ENCODE measurements around the gene TBC1D4.
"Not testable (repeated sequence)": the region's sequence is repeated elsewhere in the genome, so short reads cannot be mapped to it uniquely, and the experiment has no call there.

The TBC1D4 gene

GRCh38 chr13:75264611-75265010 lies 217.4 kb downstream of the TBC1D4 start:
- DNase-seq (ENCODE audit: low read depth) = no peak

DNA sequence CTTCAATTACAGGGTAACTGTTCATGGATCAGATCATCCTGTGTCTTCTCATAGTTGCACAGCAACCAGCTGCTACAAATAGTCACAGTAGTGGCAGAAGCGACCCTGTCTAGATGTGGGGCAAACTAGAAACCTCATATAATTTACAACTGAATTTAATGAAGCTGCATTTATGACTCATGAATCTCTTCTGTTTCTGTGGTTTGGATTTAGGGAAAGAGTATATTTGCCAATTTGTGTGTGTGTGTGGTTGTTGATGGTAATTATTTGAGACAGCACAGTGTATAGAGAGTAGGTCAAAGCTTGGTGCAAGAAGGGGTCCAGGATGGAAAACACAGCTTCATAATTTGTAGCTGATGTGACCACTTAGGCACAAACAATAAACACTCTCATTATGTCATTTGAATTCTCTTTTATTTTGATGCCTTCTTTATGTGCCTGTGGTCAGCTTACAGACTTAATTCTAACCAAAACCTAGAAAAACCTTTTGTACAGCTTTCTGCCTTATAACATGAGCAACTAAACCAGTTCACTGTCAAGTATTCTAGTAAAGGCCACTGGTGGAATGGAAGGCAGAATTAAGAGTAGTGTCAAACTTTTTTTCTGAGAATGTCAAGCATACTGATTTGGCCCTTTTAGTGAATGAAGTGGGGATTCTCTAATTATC lies 218.1 kb downstream of the TBC1D4 start:
- DNase-seq (ENCODE audit: low read depth) = no peak

GRCh38 chr13:75258159-75258782 lies 223.7 kb downstream of the TBC1D4 start:
- peak; percentile 19 for DNase-seq (ENCODE audit: low read depth)

- DNase-seq (ENCODE audit: low read depth) = no peak
These were observed 225.0 kb downstream of the TBC1D4 start for GRCh38 chr13:75256922-75257321.

- no peak for DNase-seq (ENCODE audit: low read depth)
These were observed 226.3 kb downstream of the TBC1D4 start for GRCh38 chr13:75255653-75256052.

- no peak for DNase-seq (ENCODE audit: low read depth)
These were observed 226.8 kb downstream of the TBC1D4 start for GRCh38 chr13:75255147-75255546.

GRCh38 chr13:75251188-75251587 lies 230.8 kb downstream of the TBC1D4 start:
- DNase-seq (ENCODE audit: low read depth) = no peak

DNA sequence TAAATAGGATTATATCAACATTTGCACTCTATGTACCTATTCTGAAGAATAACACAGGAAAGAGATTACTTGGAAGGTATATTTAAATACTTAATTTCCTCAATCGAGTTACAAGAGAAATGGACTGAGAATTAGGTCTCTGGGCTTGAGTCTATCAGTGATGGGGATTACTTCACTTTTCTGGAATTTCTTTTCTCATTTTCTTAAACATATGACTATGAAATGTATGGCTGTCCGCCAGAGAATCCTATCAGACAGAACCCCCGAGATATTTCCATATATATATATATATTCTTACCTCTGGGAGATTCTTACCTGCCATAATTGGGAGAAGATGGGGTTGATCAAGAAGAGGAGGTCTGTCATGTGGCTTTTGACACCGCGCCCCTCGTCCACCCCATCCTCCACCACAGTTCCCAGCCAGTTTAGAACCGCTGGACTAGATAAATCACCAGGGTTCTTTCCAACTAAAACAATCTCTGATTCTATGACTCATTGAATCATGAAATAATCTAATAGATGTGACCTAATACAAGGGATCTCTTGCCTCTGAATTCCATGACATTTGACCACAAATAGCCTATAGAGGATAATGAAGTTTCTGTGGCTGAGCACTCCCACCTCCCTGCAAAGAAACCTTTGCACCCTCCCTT lies 231.3 kb downstream of the TBC1D4 start:
- DNase-seq (ENCODE audit: low read depth) = no peak

GRCh38 chr13:75245578-75245977 lies 236.4 kb downstream of the TBC1D4 start:
- DNase-seq (ENCODE audit: low read depth) = not testable (repeated sequence)

DNA sequence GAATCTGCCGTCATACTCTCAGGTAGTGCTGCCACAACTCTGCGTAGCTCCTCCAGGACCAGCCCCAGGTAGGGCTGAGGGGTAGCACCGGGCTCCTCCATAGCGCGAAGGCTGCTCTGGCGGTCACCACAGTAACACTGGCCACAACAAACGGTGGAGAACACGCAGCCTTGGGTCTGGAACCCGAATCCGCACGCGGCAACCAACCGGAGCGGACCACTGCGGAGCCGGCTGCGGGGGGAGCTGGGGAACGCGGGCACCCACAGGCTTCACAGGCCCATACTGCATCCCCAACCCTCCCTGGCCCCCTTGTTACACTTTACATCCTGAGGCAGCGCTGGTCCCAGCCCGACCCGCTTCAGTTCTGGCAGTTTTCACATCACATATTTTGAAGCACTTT lies 241.7 kb downstream of the TBC1D4 start:
- not testable (repeated sequence) for DNase-seq (ENCODE audit: low read depth)

- no peak for DNase-seq (ENCODE audit: low read depth)
These were observed 245.2 kb downstream of the TBC1D4 start for GRCh38 chr13:75236774-75237173.

All from HS-5 (cell line).